IMR-90 (cell line): ENCODE measurements around the gene DEPDC5. TPM values are rescaled to one million over a fixed set of nuclear protein-coding genes. Genes with fewer than 3 reads are reported as not detected.

Experiments
- ATAC-seq: fragments of 200-7000 bp; cut with Tn5 transposase; 2 replicates; pipeline ENCODE4 v1.9.1; 2020; ENCODE audit warnings: low read depth, mild to moderate bottlenecking, moderate library complexity
- BruUV-seq: library from RNA; stranded (reverse); fragments of 400-500 nt; replicated peaks from 2 replicates; lab custom pipeline; 2021; lab: Mats Ljungman, UMichigan
- CTCF ChIA-PET: fragments of 300-600 bp; formaldehyde crosslinking; extraction: SDS; loops from one replicate; lab custom pipeline; 2021; ENCODE audit warnings: antibody characterized with exemption; lab: Yijun Ruan, JAX
- POLR2A ChIA-PET: fragments of 300-600 bp; sonication (Branson Sonifier 250); formaldehyde crosslinking; loops from one replicate; lab custom pipeline; 2022; ENCODE audit warnings: antibody characterized with exemption; ENCODE audit not compliant: unreplicated experiment; lab: Charles Lee
- DNase-seq: peaks from one replicate; pipeline ENCODE4 v3.0.0; 2013
- H2AFZ ChIP-seq: replicated peaks from 2 replicates; pipeline ENCODE3; 2013; ENCODE audit warnings: low read length, mild to moderate bottlenecking; ENCODE audit not compliant: poor library complexity
- H2AK5ac ChIP-seq: 2 replicates; pipeline ENCODE4 v1.6.1; 2013; ENCODE audit warnings: low read depth, low read length, inconsistent platforms
- H2AK9ac ChIP-seq: replicated peaks from 2 replicates; pipeline ENCODE3; 2013; ENCODE audit warnings: mild to moderate bottlenecking, low read depth, low read length, moderate library complexity; ENCODE audit not compliant: poor library complexity
- H2BK120ac ChIP-seq: 2 replicates; pipeline ENCODE4 v1.6.1; 2013; ENCODE audit warnings: low read depth, low read length, inconsistent platforms
- H2BK15ac ChIP-seq: 3 replicates; pipeline ENCODE4 v1.6.1; 2013; ENCODE audit warnings: low read depth, low read length, inconsistent platforms
- H2BK20ac ChIP-seq: 2 replicates; pipeline ENCODE4 v1.6.1; 2013; ENCODE audit warnings: low read depth, mild to moderate bottlenecking, inconsistent platforms, low read length, moderate library complexity
- H2BK5ac ChIP-seq: 2 replicates; pipeline ENCODE4 v1.6.1; 2013; ENCODE audit warnings: mild to moderate bottlenecking, low read depth, low read length, inconsistent platforms; ENCODE audit not compliant: poor library complexity, severe bottlenecking
- H3K14ac ChIP-seq: replicated peaks from 2 replicates; pipeline ENCODE4 v1.6.1; 2013; ENCODE audit warnings: low read depth, low read length, inconsistent platforms
- H3K18ac ChIP-seq: 2 replicates; pipeline ENCODE4 v1.6.1; 2013; ENCODE audit warnings: low read depth, low read length, control low read depth
- H3K23ac ChIP-seq: 2 replicates; pipeline ENCODE4 v1.6.1; 2013; ENCODE audit warnings: low read depth, low read length, inconsistent platforms
- H3K27ac ChIP-seq: 2 replicates; pipeline ENCODE4 v1.5.1; 2013; ENCODE audit warnings: mild to moderate bottlenecking, control low read depth, low read length; ENCODE audit not compliant: insufficient read depth
- H3K27me3 ChIP-seq: 2 replicates; pipeline ENCODE4 v1.6.1; 2013; ENCODE audit warnings: low read length; ENCODE audit not compliant: control insufficient read depth, insufficient read depth
- H3K36me3 ChIP-seq: 2 replicates; pipeline ENCODE4 v1.6.1; 2013; ENCODE audit warnings: low read length, mixed read lengths; ENCODE audit not compliant: control insufficient read depth, insufficient read depth
- H3K4ac ChIP-seq: 2 replicates; pipeline ENCODE4 v1.6.1; 2013; ENCODE audit warnings: low read depth, low read length, inconsistent platforms
- H3K4me1 ChIP-seq: 2 replicates; pipeline ENCODE4 v1.6.1; 2013; ENCODE audit warnings: low read length, mixed read lengths; ENCODE audit not compliant: control insufficient read depth, insufficient read depth
- H3K4me2 ChIP-seq: 2 replicates; pipeline ENCODE4 v1.6.1; 2013; ENCODE audit warnings: low read depth, mild to moderate bottlenecking, control low read depth, low read length, moderate library complexity
- H3K4me3 ChIP-seq: 2 replicates; pipeline ENCODE4 v1.5.1; 2013; ENCODE audit warnings: low read depth, mild to moderate bottlenecking, control low read depth, low read length, moderate library complexity; ENCODE audit not compliant: insufficient read depth
- H3K56ac ChIP-seq: 2 replicates; pipeline ENCODE4 v1.6.1; 2013; ENCODE audit warnings: low read length, inconsistent platforms; ENCODE audit not compliant: insufficient read depth; ENCODE audit errors: extremely low read depth
- H3K79me1 ChIP-seq, 2 experiments: 2 replicates each; pipeline ENCODE4 v1.6.1; 2013; ENCODE audit warnings: low read length in 2 of 2, inconsistent platforms in 1 of 2, low read depth in 1 of 2
- H3K9ac ChIP-seq: 2 replicates; pipeline ENCODE4 v1.6.1; 2013; ENCODE audit warnings: low read depth, low read length, control low read depth
- H3K9me1 ChIP-seq: 2 replicates; pipeline ENCODE4 v1.6.1; 2013; ENCODE audit warnings: low read length, inconsistent platforms; ENCODE audit not compliant: insufficient read depth
- H3K9me3 ChIP-seq: 2 replicates; pipeline ENCODE4 v1.6.1; 2013; ENCODE audit warnings: low read length; ENCODE audit not compliant: control insufficient read depth, insufficient read depth
- H4K20me1 ChIP-seq: 2 replicates; pipeline ENCODE4 v1.6.1; 2013; ENCODE audit warnings: low read length, inconsistent platforms; ENCODE audit not compliant: insufficient read depth
- H4K5ac ChIP-seq: 2 replicates; pipeline ENCODE4 v1.6.1; 2013; ENCODE audit warnings: mild to moderate bottlenecking, low read depth, low read length, control low read depth
- H4K8ac ChIP-seq, 2 experiments: 2 replicates each; pipeline ENCODE4 v1.6.1; 2013; ENCODE audit warnings: low read depth in 2 of 2, low read length in 2 of 2, control low read depth in 1 of 2, inconsistent platforms in 1 of 2
- H4K91ac ChIP-seq: 2 replicates; pipeline ENCODE4 v1.6.1; 2013; ENCODE audit warnings: low read depth, low read length, inconsistent platforms; ENCODE audit not compliant: insufficient read depth
- CEBPB ChIP-seq: IDR thresholded peaks from 2 replicates; pipeline ENCODE4 v1.6.1; 2012; ENCODE audit warnings: low read depth, low read length, improper control_type of control experiment
- CTCF ChIP-seq: conservative IDR thresholded peaks from 2 replicates; pipeline ENCODE4 v1.5.1; 2012; ENCODE audit warnings: mild to moderate bottlenecking, low read depth, low read length, improper control_type of control experiment
- ELK1 ChIP-seq: fragments of 150-350 bp; IDR thresholded peaks from 2 replicates; pipeline ENCODE4 v1.6.1; 2016; ENCODE audit warnings: low read depth, mild to moderate bottlenecking, low read length, moderate library complexity, borderline replicate concordance
- FOS ChIP-seq: fragments of 150-350 bp; IDR thresholded peaks from 2 replicates; pipeline ENCODE4 v1.6.1; 2016; ENCODE audit warnings: low read depth, low read length
- MAFK ChIP-seq: IDR thresholded peaks from 2 replicates; pipeline ENCODE4 v1.6.1; 2012; ENCODE audit warnings: low read depth, low read length, improper control_type of control experiment
- MAZ ChIP-seq: IDR thresholded peaks from 2 replicates; pipeline ENCODE4 v1.6.1; 2012; ENCODE audit warnings: low read depth, mild to moderate bottlenecking, low read length, improper control_type of control experiment, moderate library complexity, borderline replicate concordance
- MXI1 ChIP-seq: IDR thresholded peaks from 2 replicates; pipeline ENCODE4 v1.6.1; 2012; ENCODE audit warnings: low read depth, mild to moderate bottlenecking, low read length, moderate library complexity, borderline replicate concordance
- POLR2A ChIP-seq: IDR thresholded peaks from 2 replicates; pipeline ENCODE4 v1.6.1; 2012; ENCODE audit warnings: mild to moderate bottlenecking, low read depth, low read length
- RFX5 ChIP-seq: IDR thresholded peaks from 2 replicates; pipeline ENCODE4 v1.8.0; 2012; ENCODE audit warnings: low read depth, mild to moderate bottlenecking, low read length, moderate library complexity
- SMC3 ChIP-seq: fragments of 150-350 bp; IDR thresholded peaks from 2 replicates; pipeline ENCODE4 v1.6.1; 2016; ENCODE audit warnings: low read depth, mild to moderate bottlenecking, antibody characterized with exemption, low read length, moderate library complexity
- USF2 ChIP-seq: fragments of 150-350 bp; IDR thresholded peaks from 2 replicates; pipeline ENCODE4 v1.6.1; 2017; ENCODE audit warnings: mild to moderate bottlenecking, antibody characterized with exemption, low read length, low read depth
- WGBS, 2 experiments: methylation state at CpG; one replicate each; pipeline versions ENCODE4 v1.1.5 to v1.1.7; 2013; ENCODE audit warnings: missing lambda C conversion rate in 2 of 2; ENCODE audit not compliant: insufficient read length in 1 of 2; ENCODE audit errors: extremely low coverage in 2 of 2; 5-methylcytosine and 5-hydroxymethylcytosine counted together
- dilution Hi-C: fragments of 300-500 bp; cut with HindIII; formaldehyde crosslinking; loops from one replicate; pipeline ENCODE4 v1.14.3; 2018; ENCODE audit warnings: low sequenced_read_pairs; ENCODE audit not compliant: unreplicated experiment
- in situ Hi-C: fragments of 300-500 bp; cut with MboI; formaldehyde crosslinking; loops from 3 replicates; pipeline ENCODE4 v1.14.3; 2019; ENCODE audit warnings: low sequenced_read_pairs, inconsistent platforms, mixed read lengths
- intact Hi-C: fragments of 100-400 bp; cut with micrococcal nuclease; formaldehyde crosslinking; loops from 2 replicates; pipeline ENCODE4 v1.10.0; 2022
- polyA plus RNA-seq, 3 experiments: library from polyadenylated mRNA; depleted of rRNA; stranded (reverse); fragments of >200 nt; gene quantifications; 2 replicates each; pipeline ENCODE4 v1.2.3, GENCODE V29; 2012; ENCODE audit warnings: low replicate concordance in 1 of 3
- total RNA-seq: library from RNA; depleted of rRNA; stranded (reverse); fragments of >200 nt; gene quantifications from 2 replicates; pipeline ENCODE4 v1.2.3, GENCODE V29; 2012

The DEPDC5 gene
- total and polyA plus RNA-seq, 2 of the 4 experiments (the other 2 are of a cell fraction), result 6.6 to 12.9 TPM

GRCh38 chr22:31737932-31738331, 15.9 kb upstream of the DEPDC5 start:
- no peak overlapping the region for H2BK120ac ChIP-seq
- H3K9me1 ChIP-seq, result 0 out of 2 replicates have a peak, but pooled peaks cover 8% of the 10 kb centered on the region
- H4K8ac ChIP-seq, result no peak overlapping the region
- H3K56ac ChIP-seq, result no peak overlapping the region
- POLR2A ChIA-PET, result no interaction called here
- no peak overlapping the region for H2AFZ ChIP-seq
- H3K79me1 ChIP-seq, result peaks cover 28 to 66% of the 10 kb centered on the region in 2 experiments
- H3K4me1 ChIP-seq, result peaks cover 6% of the 10 kb centered on the region
- CTCF ChIA-PET, result interaction anchor here (0.6 to 0.7 kb wide), 2 partner anchors 7 to 11 kb away, joined by 3 read pairs; no protein-coding TSS in a partner anchor
- H4K20me1 ChIP-seq, result peaks cover 21% of the 10 kb centered on the region
- no peaks in the 10 kb centered on the region for H3K9me3 ChIP-seq
- peaks cover 13% of the 10 kb centered on the region for H3K36me3 ChIP-seq
- H3K14ac ChIP-seq, result no peak overlapping the region
- no peak overlapping the region for H2BK15ac ChIP-seq
- no peak overlapping the region for H3K23ac ChIP-seq
- TF ChIP-seq CTCF, result no peak
- TF ChIP-seq MAZ, result no peak
- TF ChIP-seq USF2, result no peak
- no peak for TF ChIP-seq FOS
- no peak for TF ChIP-seq SMC3
- TF ChIP-seq POLR2A, result no peak
- TF ChIP-seq ELK1, result no peak
- TF ChIP-seq MXI1, result no peak
- no peak for TF ChIP-seq CEBPB
- TF ChIP-seq MAFK, result no peak
- no peak for TF ChIP-seq RFX5
- no peak overlapping the region for H2BK5ac ChIP-seq
- H3K27ac ChIP-seq, result no peak overlapping the region
- no peak overlapping the region for H4K5ac ChIP-seq
- H3K18ac ChIP-seq, result no peak overlapping the region
- no peak overlapping the region for H2AK5ac ChIP-seq
- no peak overlapping the region for H3K4me3 ChIP-seq
- no TSS peak for BruUV-seq
- in situ Hi-C loops (no loop called here), intact Hi-C loops (no loop called here), dilution Hi-C loops (no loop called here)
- no peaks in the 10 kb centered on the region for H3K27me3 ChIP-seq
- H2BK20ac ChIP-seq, result no peak overlapping the region
- ATAC-seq (no peak), DNase-seq (no peak)
- no peak overlapping the region for H3K4me2 ChIP-seq
- no peak overlapping the region for H2AK9ac ChIP-seq
- no peak overlapping the region for H3K9ac ChIP-seq
- H3K4ac ChIP-seq, result no peak overlapping the region
- H4K91ac ChIP-seq, result no peak overlapping the region
- WGBS, 2 experiments, result 100% methylated on average over 1 of the region's 5 CpGs; no CpG with 5 or more reads in 1 of the 2 experiments
